ENCODE results near the gene RYR2.

Gene RYR2

DNA sequence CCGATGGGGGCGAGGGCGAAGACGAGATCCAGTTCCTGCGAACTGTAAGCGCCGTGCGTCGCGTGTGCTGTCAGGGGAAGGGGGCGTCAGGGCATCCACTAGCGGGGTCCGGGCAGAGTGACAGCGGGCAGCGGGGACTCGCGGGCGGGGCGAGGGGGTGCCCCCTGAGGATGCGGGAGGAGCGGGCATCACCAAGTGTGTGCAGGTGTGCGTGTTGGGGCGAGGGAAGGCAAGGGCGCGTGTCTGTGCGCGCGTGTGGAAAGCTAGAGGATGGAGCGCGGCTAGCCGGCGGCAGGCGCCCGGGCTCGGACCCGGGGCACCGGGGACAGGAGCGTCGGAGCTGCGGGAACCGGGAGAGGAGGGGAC lies 525 bp downstream of the RYR2 start:
- no peak overlapping the region for H3K9ac ChIP-seq
- no peaks in the 10 kb centered on the region for H3K4me1 ChIP-seq
- H3K36me3 ChIP-seq, result no peaks in the 10 kb centered on the region
- H3K9me3 ChIP-seq (replicated peaks in 1 of 11), result peaks cover 14 to 25% (median 20%) of the 10 kb centered on the region in 11 experiments
- TF ChIP-seq Cebpa-rat (IDR thresholded peaks at IDR 0.05), result no peak
- H3K4me3 ChIP-seq, result no peak overlapping the region
- no peaks in the 10 kb centered on the region for H3K27me3 ChIP-seq
- no peak overlapping the region for H3K4me2 ChIP-seq
- H4K20me1 ChIP-seq, result no peaks in the 10 kb centered on the region
- no peak overlapping the region for H3K27ac ChIP-seq

DNA sequence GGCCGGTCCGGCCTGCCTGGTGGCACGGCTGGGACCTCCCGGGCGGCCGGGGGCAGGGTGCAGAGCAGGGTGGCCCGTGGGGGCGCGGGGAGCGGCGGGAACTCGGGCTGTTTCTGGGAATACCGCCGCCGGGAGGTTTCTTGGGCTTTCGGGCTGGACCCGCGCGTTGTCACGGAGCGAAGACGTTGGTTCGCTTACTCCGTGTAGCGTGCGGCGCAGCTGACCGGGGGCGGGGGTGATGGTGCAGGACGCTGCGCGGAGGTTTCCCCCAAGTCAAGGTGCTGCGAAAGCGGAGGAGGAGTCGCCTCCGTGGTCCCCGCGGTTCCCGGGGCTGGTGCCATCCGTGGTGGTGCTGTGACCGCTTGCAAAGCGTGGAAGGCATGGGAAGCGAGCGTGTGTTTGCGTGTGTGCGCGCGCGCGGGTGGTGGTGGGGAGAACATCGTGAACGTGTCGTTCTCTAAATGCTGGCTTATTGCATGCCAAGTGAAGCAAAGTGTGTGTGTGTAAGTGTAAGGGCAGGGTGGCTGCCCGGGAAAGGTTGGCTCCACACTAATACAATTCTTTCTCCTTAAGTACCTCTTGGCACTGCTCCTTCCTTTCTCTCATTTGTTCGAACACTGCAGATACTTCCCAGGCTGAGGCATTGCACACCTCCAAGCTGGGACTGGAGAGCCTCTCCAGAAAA lies 1.1 kb downstream of the RYR2 start:
- H3K36me3 ChIP-seq, result no peaks in the 10 kb centered on the region
- no peak overlapping the region for H3K4me3 ChIP-seq
- H3K4me2 ChIP-seq, result no peak overlapping the region
- no peaks in the 10 kb centered on the region for H4K20me1 ChIP-seq
- H3K9ac ChIP-seq, result no peak overlapping the region
- no peaks in the 10 kb centered on the region for H3K27me3 ChIP-seq
- no peak for TF ChIP-seq Cebpa-rat (IDR thresholded peaks at IDR 0.05)
- no peaks in the 10 kb centered on the region for H3K4me1 ChIP-seq
- H3K9me3 ChIP-seq (replicated peaks in 1 of 11), result peaks cover 14 to 25% (median 20%) of the 10 kb centered on the region in 11 experiments
- no peak overlapping the region for H3K27ac ChIP-seq

DNA sequence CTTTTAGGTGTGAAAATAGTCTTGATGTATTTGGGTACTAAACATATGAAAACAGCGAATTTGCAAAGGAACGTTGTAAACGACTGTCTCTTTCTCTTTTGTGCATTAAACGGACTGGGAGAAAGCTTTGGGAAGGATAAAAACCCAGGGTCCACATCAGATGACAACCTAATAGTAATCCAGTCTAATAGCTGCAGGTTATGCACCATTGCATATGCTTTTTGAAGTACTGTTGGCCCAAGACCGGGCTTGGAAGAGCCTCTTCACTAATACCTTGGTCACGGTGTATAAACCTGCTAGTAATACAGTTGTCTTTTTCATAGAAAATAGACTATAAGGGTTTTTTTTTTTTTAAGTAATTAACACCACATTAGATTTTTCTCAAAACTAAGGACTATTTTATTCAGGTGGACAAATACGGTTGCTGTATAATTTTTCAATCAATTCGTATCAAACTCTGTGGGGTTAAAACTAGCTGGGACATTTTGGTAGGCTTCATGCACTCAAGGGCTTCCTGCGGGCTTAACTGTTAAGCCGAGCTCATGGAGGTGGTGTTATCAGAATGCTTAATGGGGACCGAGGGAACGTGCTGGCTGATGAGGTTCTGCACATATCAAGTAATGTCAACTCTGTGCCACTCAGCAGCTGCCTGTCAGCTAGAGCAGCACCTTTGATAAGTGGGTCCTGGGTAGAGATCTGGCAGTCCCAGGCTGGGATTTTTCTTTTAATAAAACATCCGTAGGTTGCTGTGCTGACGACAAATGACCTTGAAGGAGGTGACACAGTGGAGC lies 2.1 kb downstream of the RYR2 start:
- H3K4me3 ChIP-seq, result no peak overlapping the region
- H3K36me3 ChIP-seq, result no peaks in the 10 kb centered on the region
- no peaks in the 10 kb centered on the region for H3K27me3 ChIP-seq
- H3K27ac ChIP-seq, result no peak overlapping the region
- H4K20me1 ChIP-seq, result no peaks in the 10 kb centered on the region
- TF ChIP-seq Cebpa-rat (IDR thresholded peaks at IDR 0.05), result no peak
- H3K9me3 ChIP-seq (replicated peaks in 1 of 11), result peaks cover 14 to 25% (median 20%) of the 10 kb centered on the region in 11 experiments
- H3K4me1 ChIP-seq, result no peaks in the 10 kb centered on the region
- no peak overlapping the region for H3K4me2 ChIP-seq
- no peak overlapping the region for H3K9ac ChIP-seq

DNA sequence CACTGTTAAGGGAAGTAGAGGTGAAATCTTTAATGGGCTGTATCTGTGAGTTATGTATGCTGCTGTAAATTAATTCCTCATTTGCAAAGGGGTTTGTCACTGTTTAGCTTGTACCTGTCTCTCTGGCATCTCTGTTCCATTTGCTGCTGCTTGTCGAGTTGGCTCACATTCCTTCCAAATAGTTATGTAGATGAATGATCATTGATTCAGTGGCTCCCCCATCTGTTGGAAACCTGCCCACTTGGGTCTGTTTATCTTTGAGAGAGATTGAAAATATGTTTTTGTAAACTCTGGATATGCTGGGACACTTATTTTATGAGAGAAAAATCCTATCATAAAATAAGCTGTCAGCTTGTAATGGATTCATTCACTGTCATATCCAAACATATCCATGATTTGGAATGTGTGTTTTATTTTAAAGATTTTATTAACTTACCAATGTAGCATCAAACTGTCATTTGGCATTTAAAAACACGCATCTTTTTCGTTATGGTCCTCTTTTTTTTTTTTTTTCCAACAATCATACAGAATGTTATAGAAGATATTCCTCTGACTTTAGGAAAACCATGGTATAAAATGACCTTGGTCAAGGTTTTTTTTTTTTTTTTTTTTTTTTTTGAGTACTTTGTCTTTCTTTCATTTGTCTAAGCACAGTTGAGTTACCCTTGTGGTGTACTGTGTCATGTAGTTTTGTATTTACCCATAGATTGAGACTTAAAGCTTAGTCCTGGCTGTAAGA lies 3.5 kb downstream of the RYR2 start:
- H3K9ac ChIP-seq, result no peak overlapping the region
- TF ChIP-seq Cebpa-rat (IDR thresholded peaks at IDR 0.05), result no peak
- H3K27ac ChIP-seq, result no peak overlapping the region

DNA sequence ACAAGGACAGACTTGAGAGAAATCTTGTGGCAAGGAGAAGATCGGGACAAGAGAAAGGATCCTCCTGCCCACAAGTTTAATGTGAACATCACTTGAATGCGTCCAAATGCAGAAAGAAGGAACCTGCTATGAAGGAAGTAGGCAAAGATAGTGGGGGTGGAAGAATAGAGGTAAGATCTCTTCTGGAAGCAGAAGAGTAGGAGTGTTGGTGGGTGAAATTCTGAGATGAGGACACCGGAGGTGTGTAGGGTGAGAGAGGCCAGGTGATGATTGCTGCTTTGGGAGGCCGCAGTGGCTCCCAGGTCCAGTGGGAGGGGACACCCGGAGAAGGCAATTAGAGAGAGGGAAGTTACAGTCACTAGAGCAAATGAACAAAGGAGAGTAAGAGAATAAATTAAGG lies 6.8 kb downstream of the RYR2 start:
- Histone ChIP-seq H3K36me3 (no peaks in the 10 kb centered on the region), H3K4me1 (no peaks in the 10 kb centered on the region), H3K27me3 (no peaks in the 10 kb centered on the region), H3K9me3 (replicated peaks in 1 of 11) (no peaks in the 10 kb centered on the region), H4K20me1 (no peaks in the 10 kb centered on the region), H3K27ac (no peak overlapping the region), H3K9ac (no peak overlapping the region), H3K4me2 (no peak overlapping the region), H3K4me3 (no peak overlapping the region)
- no peak for TF ChIP-seq Cebpa-rat (IDR thresholded peaks at IDR 0.05)

More for the DNA sequence above, 3.5 kb downstream of the RYR2 start:
- H3K9me3 ChIP-seq (replicated peaks in 1 of 11), result peaks cover 14 to 25% (median 20%) of the 10 kb centered on the region in 11 experiments
- H3K4me1 ChIP-seq, result no peaks in the 10 kb centered on the region
- no peaks in the 10 kb centered on the region for H3K36me3 ChIP-seq
- H3K27me3 ChIP-seq, result no peaks in the 10 kb centered on the region
- no peaks in the 10 kb centered on the region for H4K20me1 ChIP-seq
- no peak overlapping the region for H3K4me3 ChIP-seq
- no peak overlapping the region for H3K4me2 ChIP-seq

DNA sequence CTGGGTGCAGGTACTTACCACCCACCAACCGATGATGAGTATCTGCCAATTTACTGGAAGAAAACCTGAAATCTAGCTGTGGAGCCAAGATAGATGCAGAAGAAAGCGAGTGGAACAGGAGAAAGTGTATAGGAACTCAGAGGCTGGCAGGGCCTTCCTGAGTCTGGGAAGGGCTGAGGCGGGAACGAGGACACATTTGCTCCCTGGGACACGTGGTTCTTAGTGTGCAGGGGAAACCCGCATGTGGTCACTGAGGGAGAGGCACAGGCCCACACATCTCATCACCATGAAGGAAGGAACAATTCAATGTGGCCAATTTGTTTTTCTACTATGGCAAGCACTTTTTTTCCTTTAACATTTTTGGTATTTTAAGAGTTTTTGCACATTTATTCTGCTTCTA lies 8.2 kb downstream of the RYR2 start:
- no peak overlapping the region for H3K9ac ChIP-seq
- no peaks in the 10 kb centered on the region for H3K9me3 ChIP-seq (replicated peaks in 1 of 11)
- no peaks in the 10 kb centered on the region for H3K27me3 ChIP-seq
- no peak overlapping the region for H3K4me2 ChIP-seq
- no peak overlapping the region for H3K27ac ChIP-seq
- no peaks in the 10 kb centered on the region for H4K20me1 ChIP-seq
- H3K4me3 ChIP-seq, result no peak overlapping the region
- H3K36me3 ChIP-seq, result no peaks in the 10 kb centered on the region
- TF ChIP-seq Cebpa-rat (IDR thresholded peaks at IDR 0.05), result no peak
- no peaks in the 10 kb centered on the region for H3K4me1 ChIP-seq

DNA sequence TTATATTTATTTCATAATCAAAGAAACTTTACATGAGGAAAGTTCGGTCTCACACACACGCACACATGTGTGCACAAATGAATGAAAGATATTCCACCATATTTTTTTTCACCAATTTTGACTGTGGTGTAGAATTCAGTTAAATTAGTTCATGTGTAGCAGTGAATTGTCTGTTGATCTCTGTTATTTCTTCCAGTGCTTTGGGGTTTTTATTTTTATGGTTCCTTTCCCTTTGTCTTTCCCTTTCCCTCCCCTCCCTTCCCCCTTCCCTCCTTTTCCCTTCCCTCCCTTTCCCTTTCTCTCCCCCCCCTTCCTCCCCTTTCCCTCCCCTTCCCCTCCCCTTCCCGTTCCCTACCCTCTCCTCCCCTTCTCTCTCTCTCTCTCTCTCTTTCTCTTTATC lies 8.9 kb downstream of the RYR2 start:
- H3K27me3 ChIP-seq, result no peaks in the 10 kb centered on the region
- TF ChIP-seq Cebpa-rat (IDR thresholded peaks at IDR 0.05), result no peak
- no peak overlapping the region for H3K9ac ChIP-seq
- no peaks in the 10 kb centered on the region for H3K36me3 ChIP-seq
- H3K4me2 ChIP-seq, result no peak overlapping the region
- H3K4me1 ChIP-seq, result no peaks in the 10 kb centered on the region
- H3K27ac ChIP-seq, result no peak overlapping the region
- no peak overlapping the region for H3K4me3 ChIP-seq
- H4K20me1 ChIP-seq, result no peaks in the 10 kb centered on the region
- H3K9me3 ChIP-seq (replicated peaks in 1 of 11), result no peaks in the 10 kb centered on the region

DNA sequence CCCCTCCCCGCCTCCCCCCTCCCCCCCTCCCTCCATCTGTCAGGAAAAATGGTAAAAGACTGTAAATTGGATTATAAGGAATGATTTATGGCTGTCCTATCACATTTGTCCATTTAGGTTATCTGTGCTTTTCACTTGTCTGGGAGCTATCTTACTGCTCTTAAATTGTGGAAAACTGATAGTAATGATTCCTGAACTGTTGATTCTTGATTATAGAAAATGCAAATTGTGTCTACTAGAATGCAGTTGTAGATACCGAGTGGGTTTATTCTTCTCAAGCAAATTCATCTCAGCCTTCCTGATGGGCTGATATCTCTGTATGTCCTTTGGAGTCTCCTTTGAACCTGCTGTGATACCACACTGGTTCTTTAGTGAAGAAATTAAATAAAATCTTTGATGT lies 12.3 kb downstream of the RYR2 start:
- Histone ChIP-seq H3K9ac (no peak overlapping the region), H3K4me2 (no peak overlapping the region), H3K9me3 (replicated peaks in 1 of 11) (no peaks in the 10 kb centered on the region), H3K27me3 (no peaks in the 10 kb centered on the region), H3K27ac (no peak overlapping the region), H3K36me3 (no peaks in the 10 kb centered on the region), H4K20me1 (no peaks in the 10 kb centered on the region), H3K4me3 (no peak overlapping the region), H3K4me1 (no peaks in the 10 kb centered on the region)
- TF ChIP-seq Cebpa-rat (IDR thresholded peaks at IDR 0.05), result no peak

DNA sequence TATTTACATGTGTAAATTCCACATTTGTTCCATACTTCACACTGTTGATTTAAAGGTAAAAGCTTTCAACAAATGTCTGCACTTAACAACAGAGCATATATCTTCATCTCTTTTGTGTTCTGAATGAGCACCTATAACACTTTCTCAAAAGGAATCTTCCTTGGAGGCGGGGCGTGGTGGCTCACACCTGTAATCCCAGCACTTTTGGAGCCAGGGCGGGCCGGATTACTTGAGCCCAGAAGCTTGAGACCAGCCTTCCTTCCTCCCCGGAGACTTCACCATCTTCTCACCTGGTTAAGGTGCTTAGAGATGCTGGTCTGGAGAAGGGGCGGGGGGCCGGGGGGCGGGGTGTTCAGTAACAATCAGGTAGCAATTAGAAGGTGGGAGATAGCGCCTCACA lies 16.5 kb downstream of the RYR2 start:
- no peak overlapping the region for H3K27ac ChIP-seq
- H3K4me3 ChIP-seq, result no peak overlapping the region
- H3K36me3 ChIP-seq, result no peaks in the 10 kb centered on the region
- H4K20me1 ChIP-seq, result no peaks in the 10 kb centered on the region
- H3K4me2 ChIP-seq, result no peak overlapping the region
- no peaks in the 10 kb centered on the region for H3K27me3 ChIP-seq
- no peak overlapping the region for H3K9ac ChIP-seq
- no peaks in the 10 kb centered on the region for H3K9me3 ChIP-seq (replicated peaks in 1 of 11)
- no peaks in the 10 kb centered on the region for H3K4me1 ChIP-seq
- no peak for TF ChIP-seq Cebpa-rat (IDR thresholded peaks at IDR 0.05)

Data from BLaER1 treated with 17β-estradiol and CSF1 and Interleukin-3, amounts not matched to agents 10 nM and 100 nM (cell line).